Astrocyte (in vitro differentiated cells and primary cell): ENCODE results near the gene SRSF9. TPM values are rescaled to one million over a fixed set of nuclear protein-coding genes. Genes with fewer than 3 reads are reported as not detected.

ENCODE experiments used
- DNase-seq: peaks from one replicate; pipeline ENCODE4 v3.0.0-alpha.2; 2010; ENCODE audit warnings: low read depth
- FAIRE-seq: peaks from 2 replicates; lab custom pipeline; 2011; peaks lifted over from hg19 to GRCh38; lab: Jason Lieb, UNC
- H2AFZ ChIP-seq: 2 replicates; pipeline ENCODE4 v1.6.0; 2012; ENCODE audit warnings: low read depth, low read length, inconsistent platforms
- H3K27ac ChIP-seq: 2 replicates; pipeline ENCODE4 v1.5.1; 2011; ENCODE audit warnings: low read depth, low read length, inconsistent platforms
- H3K27me3 ChIP-seq: 2 replicates; pipeline ENCODE4 v1.6.0; 2011; ENCODE audit warnings: low read length, inconsistent platforms; ENCODE audit not compliant: insufficient read depth
- H3K36me3 ChIP-seq: 2 replicates; pipeline ENCODE4 v1.5.1; 2011; ENCODE audit warnings: low read length, inconsistent platforms; ENCODE audit not compliant: insufficient read depth
- H3K4me1 ChIP-seq: 2 replicates; pipeline ENCODE4 v1.5.1; 2011; ENCODE audit warnings: low read length, inconsistent platforms; ENCODE audit not compliant: insufficient read depth
- H3K4me2 ChIP-seq: 2 replicates; pipeline ENCODE4 v1.6.0; 2012; ENCODE audit warnings: low read length, inconsistent platforms
- H3K4me3 ChIP-seq: 2 replicates; pipeline ENCODE4 v1.5.1; 2011; ENCODE audit warnings: low read depth, mild to moderate bottlenecking, low read length, inconsistent platforms; ENCODE audit not compliant: insufficient read depth
- H3K79me2 ChIP-seq: 2 replicates; pipeline ENCODE4 v1.6.0; 2012; ENCODE audit warnings: mild to moderate bottlenecking, low read length, inconsistent platforms; ENCODE audit not compliant: insufficient read depth
- H3K9ac ChIP-seq: 2 replicates; pipeline ENCODE4 v1.6.0; 2012; ENCODE audit warnings: mild to moderate bottlenecking, low read length, inconsistent platforms
- H3K9me3 ChIP-seq: 2 replicates; pipeline ENCODE4 v1.5.1; 2012; ENCODE audit warnings: low read depth, mild to moderate bottlenecking, low read length, inconsistent platforms; ENCODE audit not compliant: insufficient read depth
- H4K20me1 ChIP-seq: 2 replicates; pipeline ENCODE4 v1.6.0; 2012; ENCODE audit warnings: low read length, inconsistent platforms; ENCODE audit not compliant: insufficient read depth
- H3K27ac Mint-ChIP-seq: one replicate; pipeline ENCODE4 v1.8.0; 2021; ENCODE audit warnings: mild to moderate bottlenecking, mixed read lengths; ENCODE audit not compliant: unreplicated experiment
- H3K27me3 Mint-ChIP-seq: one replicate; pipeline ENCODE4 v1.8.0; 2021; ENCODE audit warnings: low read depth, mixed read lengths; ENCODE audit not compliant: unreplicated experiment
- H3K36me3 Mint-ChIP-seq: one replicate; pipeline ENCODE4 v1.8.0; 2021; ENCODE audit warnings: low read depth, mixed read lengths; ENCODE audit not compliant: unreplicated experiment
- H3K4me1 Mint-ChIP-seq: one replicate; pipeline ENCODE4 v1.8.0; 2021; ENCODE audit warnings: low read depth, mixed read lengths; ENCODE audit not compliant: unreplicated experiment
- H3K4me3 Mint-ChIP-seq: one replicate; pipeline ENCODE4 v1.8.0; 2021; ENCODE audit warnings: mild to moderate bottlenecking, moderate library complexity, mixed read lengths; ENCODE audit not compliant: unreplicated experiment
- H3K9me3 Mint-ChIP-seq: one replicate; pipeline ENCODE4 v1.8.0; 2021; ENCODE audit warnings: mild to moderate bottlenecking, mixed read lengths; ENCODE audit not compliant: unreplicated experiment
- EZH2 ChIP-seq: IDR thresholded peaks from 2 replicates; pipeline ENCODE4 v1.6.1; 2012; ENCODE audit warnings: mild to moderate bottlenecking, low read length, inconsistent platforms; ENCODE audit not compliant: insufficient read depth
- total RNA-seq: library from RNA; stranded (reverse); gene quantifications from 2 replicates; pipeline ENCODE4 v1.2.1, GENCODE V29; 2021
- TF ChIP-seq, protein P1 (sequence below): IDR thresholded peaks from 2 replicates; pipeline ENCODE4 v1.5.1; 2011; ENCODE audit warnings: low read depth, mild to moderate bottlenecking, inconsistent platforms, low read length, moderate library complexity; ENCODE audit not compliant: insufficient read depth

SRSF9 gene
- total RNA-seq, 1 donor from 2014 or later, result 223 TPM

GRCh38 chr12:120485961-120486881 is 16.7 kb upstream of the SRSF9 start:
- no peak overlapping the region for H3K4me3 ChIP-seq
- no peaks in the 10 kb centered on the region for H3K27me3 Mint-ChIP-seq
- no peak overlapping the region for H3K4me2 ChIP-seq
- no peak overlapping the region for H3K27ac Mint-ChIP-seq
- H2AFZ ChIP-seq, result no peak overlapping the region
- H3K36me3 Mint-ChIP-seq, result peaks cover 18% of the 10 kb centered on the region
- TF ChIP-seq, protein P1, sequence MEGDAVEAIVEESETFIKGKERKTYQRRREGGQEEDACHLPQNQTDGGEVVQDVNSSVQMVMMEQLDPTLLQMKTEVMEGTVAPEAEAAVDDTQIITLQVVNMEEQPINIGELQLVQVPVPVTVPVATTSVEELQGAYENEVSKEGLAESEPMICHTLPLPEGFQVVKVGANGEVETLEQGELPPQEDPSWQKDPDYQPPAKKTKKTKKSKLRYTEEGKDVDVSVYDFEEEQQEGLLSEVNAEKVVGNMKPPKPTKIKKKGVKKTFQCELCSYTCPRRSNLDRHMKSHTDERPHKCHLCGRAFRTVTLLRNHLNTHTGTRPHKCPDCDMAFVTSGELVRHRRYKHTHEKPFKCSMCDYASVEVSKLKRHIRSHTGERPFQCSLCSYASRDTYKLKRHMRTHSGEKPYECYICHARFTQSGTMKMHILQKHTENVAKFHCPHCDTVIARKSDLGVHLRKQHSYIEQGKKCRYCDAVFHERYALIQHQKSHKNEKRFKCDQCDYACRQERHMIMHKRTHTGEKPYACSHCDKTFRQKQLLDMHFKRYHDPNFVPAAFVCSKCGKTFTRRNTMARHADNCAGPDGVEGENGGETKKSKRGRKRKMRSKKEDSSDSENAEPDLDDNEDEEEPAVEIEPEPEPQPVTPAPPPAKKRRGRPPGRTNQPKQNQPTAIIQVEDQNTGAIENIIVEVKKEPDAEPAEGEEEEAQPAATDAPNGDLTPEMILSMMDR, result no peak
- TF ChIP-seq EZH2, result no peak
- H3K79me2 ChIP-seq, result no peaks in the 10 kb centered on the region
- no peaks in the 10 kb centered on the region for H3K9me3 Mint-ChIP-seq
- H3K27me3 ChIP-seq, result no peaks in the 10 kb centered on the region
- H3K4me1 ChIP-seq, result no peaks in the 10 kb centered on the region
- no peaks in the 10 kb centered on the region for H3K9me3 ChIP-seq
- H4K20me1 ChIP-seq, result peaks cover 1% of the 10 kb centered on the region
- FAIRE-seq (no peak), DNase-seq (no peak)
- H3K27ac ChIP-seq, result no peak overlapping the region
- peaks cover 4% of the 10 kb centered on the region for H3K4me1 Mint-ChIP-seq
- H3K9ac ChIP-seq, result no peak overlapping the region
- no peak overlapping the region for H3K4me3 Mint-ChIP-seq
- H3K36me3 ChIP-seq, result no peaks in the 10 kb centered on the region

GRCh38 chr12:120483621-120484020 is 14.1 kb upstream of the SRSF9 start:
- Histone ChIP-seq H3K27me3 (no peaks in the 10 kb centered on the region), H3K9ac (no peak overlapping the region), H3K36me3 (no peaks in the 10 kb centered on the region), H3K27ac (no peak overlapping the region), H4K20me1 (peaks cover 5% of the 10 kb centered on the region), H2AFZ (no peak overlapping the region), H3K4me1 (no peaks in the 10 kb centered on the region), H3K79me2 (no peaks in the 10 kb centered on the region), H3K4me2 (no peak overlapping the region), H3K9me3 (no peaks in the 10 kb centered on the region), H3K4me3 (no peak overlapping the region)
- Mint-ChIP-seq H3K4me3 (no peak overlapping the region), H3K36me3 (peaks cover 13% of the 10 kb centered on the region), H3K27me3 (no peaks in the 10 kb centered on the region), H3K9me3 (no peaks in the 10 kb centered on the region), H3K4me1 (peaks cover 4% of the 10 kb centered on the region), H3K27ac (no peak overlapping the region)
- DNase-seq, result no peak
- FAIRE-seq, result no peak
- TF ChIP-seq, protein P1, result no peak
- TF ChIP-seq EZH2, result no peak
